Measurements from ENCODE around the gene FRY. TPM values are rescaled to one million over a fixed set of nuclear protein-coding genes. Genes with fewer than 3 reads are reported as not detected.
A peak's percentile ranks its signal among the peaks of the same experiment; 100 is the strongest.

FRY gene
- total and polyA plus RNA-seq, 2 of the 13 experiments (the other 11 are each of a cell fraction or from before 2014, with no cell fraction given) = 8.2 to 13.1 TPM

GRCh38 chr13:32170841-32171240 is 139.3 kb downstream of the FRY start:
- no peak for DNase-seq (ENCODE audit: low spot score)
- no peak for TF ChIP-seq MEIS2 (CRISPR knock-in tag; IDR thresholded peaks at IDR 0.05)
- TF ChIP-seq CEBPB (IDR thresholded peaks at IDR 0.05; ENCODE audit: borderline replicate concordance, low read depth, low read length) = peak; percentile 65
- CTCF ChIA-PET (ENCODE audit: low intra/inter-chr PET ratio, low total read pairs) = no interaction called here
- no peaks in the 10 kb centered on the region for H3K9me3 ChIP-seq (ENCODE audit: low read length)
- H2AFZ ChIP-seq (ENCODE audit: low read length) = no peak overlapping the region
- H3K27me3 ChIP-seq (ENCODE audit: control insufficient read depth in 1 of 2, insufficient read depth in 2 of 2, low read length in 2 of 2) = no peaks in the 10 kb centered on the region
- H3K27ac ChIP-seq (ENCODE audit: extremely low read length, insufficient read depth, low read length) = no peak overlapping the region
- intact Hi-C loops (cut with micrococcal nuclease; ENCODE audit: unreplicated experiment) (no loop called here), in situ Hi-C loops (cut with HindIII; ENCODE audit: extremely low pct_ligation_motif_present, low pct_unique_long_range_greater_than_20kb) (no loop called here)
- no peak overlapping the region for H3K4me3 ChIP-seq (replicated peaks in 1 of 3; ENCODE audit: insufficient read depth in 1 of 3, low read depth in 2 of 3, low read length in 3 of 3)
- ATAC-seq = no peak
- POLR2A ChIA-PET = no interaction called here
- WGBS (ENCODE audit: low lambda C conversion rate) = 94% methylated on average over 4 of the region's 4 CpGs
- H3K4me1 ChIP-seq (ENCODE audit: insufficient read depth, low read length) = peaks cover 33% of the 10 kb centered on the region
- H4K20me1 ChIP-seq (ENCODE audit: insufficient read depth, low read length) = no peaks in the 10 kb centered on the region
- FAIRE-seq = no peak
- no TSS peak for BruUV-seq (replicated peaks)
- peaks cover 3 to 4% of the 10 kb centered on the region in 2 experiments for H3K36me3 ChIP-seq (replicated peaks in 1 of 2; ENCODE audit: control insufficient read depth in 1 of 2, insufficient read depth in 2 of 2, low read length in 2 of 2)
- H3K4me2 ChIP-seq (ENCODE audit: low read depth, low read length) = no peak overlapping the region
- H3K9ac ChIP-seq (ENCODE audit: insufficient read depth, low read depth, low read length) = no peak overlapping the region
- no peaks in the 10 kb centered on the region for H3K79me2 ChIP-seq (ENCODE audit: insufficient read depth, low read length)

DNA sequence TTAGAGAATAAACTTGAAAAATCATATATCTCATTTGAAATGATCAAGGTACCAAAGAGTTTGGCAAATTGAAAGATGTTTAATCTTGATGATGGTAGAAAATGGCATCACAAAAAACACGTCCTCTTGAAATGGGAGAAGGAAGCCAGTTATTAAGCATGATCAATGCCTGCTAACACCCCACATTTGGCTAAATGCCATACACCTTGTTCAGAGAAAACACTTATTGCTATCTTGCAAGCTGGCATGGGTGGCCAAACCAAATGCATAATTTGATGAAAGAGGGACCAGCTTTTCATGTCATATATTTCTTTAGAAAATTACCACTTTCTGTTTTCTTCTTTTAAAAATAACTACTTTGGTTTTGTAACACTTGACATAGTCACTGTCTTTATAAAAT is 142.3 kb downstream of the FRY start:
- FAIRE-seq (no peak), DNase-seq (ENCODE audit: low spot score) (no peak), ATAC-seq (no peak)
- Histone ChIP-seq H3K4me2 (ENCODE audit: low read depth, low read length) (no peak overlapping the region), H3K79me2 (ENCODE audit: insufficient read depth, low read length) (no peaks in the 10 kb centered on the region), H3K4me1 (ENCODE audit: insufficient read depth, low read length) (peaks cover 39% of the 10 kb centered on the region), H4K20me1 (ENCODE audit: insufficient read depth, low read length) (no peaks in the 10 kb centered on the region), H3K9ac (ENCODE audit: insufficient read depth, low read depth, low read length) (no peak overlapping the region), H3K4me3 (replicated peaks in 1 of 3; ENCODE audit: insufficient read depth in 1 of 3, low read depth in 2 of 3, low read length in 3 of 3) (no peak overlapping the region), H3K36me3 (replicated peaks in 1 of 2; ENCODE audit: control insufficient read depth in 1 of 2, insufficient read depth in 2 of 2, low read length in 2 of 2) (peaks cover 7 to 9% of the 10 kb centered on the region in 2 experiments), H3K27me3 (ENCODE audit: control insufficient read depth in 1 of 2, insufficient read depth in 2 of 2, low read length in 2 of 2) (no peaks in the 10 kb centered on the region), H3K9me3 (ENCODE audit: low read length) (no peaks in the 10 kb centered on the region), H2AFZ (ENCODE audit: low read length) (no peak overlapping the region), H3K27ac (ENCODE audit: extremely low read length, insufficient read depth, low read length) (no peak overlapping the region)
- TF ChIP-seq, protein P1, sequence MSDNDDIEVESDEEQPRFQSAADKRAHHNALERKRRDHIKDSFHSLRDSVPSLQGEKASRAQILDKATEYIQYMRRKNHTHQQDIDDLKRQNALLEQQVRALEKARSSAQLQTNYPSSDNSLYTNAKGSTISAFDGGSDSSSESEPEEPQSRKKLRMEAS (IDR thresholded peaks at IDR 0.05) = no peak
- TF ChIP-seq RFX5 (IDR thresholded peaks at IDR 0.05; ENCODE audit: low read depth, low read length) (no peak), MATR3 (CRISPR knock-in tag; IDR thresholded peaks at IDR 0.05) (no peak), EEA1 (CRISPR knock-in tag; IDR thresholded peaks at IDR 0.05; ENCODE audit: borderline replicate concordance) (no peak), BRD4 (CRISPR knock-in tag; IDR thresholded peaks at IDR 0.05) (no peak), RBAK (CRISPR knock-in tag; IDR thresholded peaks at IDR 0.05) (no peak), ZNF382 (CRISPR knock-in tag; IDR thresholded peaks at IDR 0.05; ENCODE audit: borderline replicate concordance) (no peak), KAT7 (CRISPR knock-in tag; IDR thresholded peaks at IDR 0.05; ENCODE audit: borderline replicate concordance) (no peak), CEBPB (IDR thresholded peaks at IDR 0.05; ENCODE audit: borderline replicate concordance, low read depth, low read length) (no peak), ZNF883 (CRISPR knock-in tag; IDR thresholded peaks at IDR 0.05; ENCODE audit: not compliant biosample characterization) (no peak), HDAC1 (CRISPR knock-in tag; IDR thresholded peaks at IDR 0.05) (no peak), ZNF546 (CRISPR knock-in tag; conservative IDR thresholded peaks at IDR 0.05) (no peak), ZBTB3 (CRISPR knock-in tag; IDR thresholded peaks at IDR 0.05; ENCODE audit: borderline replicate concordance, low read depth) (no peak), TBL1XR1 (IDR thresholded peaks at IDR 0.05; ENCODE audit: borderline replicate concordance, low read length, partially characterized antibody) (no peak), ETV6 (CRISPR knock-in tag; conservative IDR thresholded peaks at IDR 0.05) (no peak)
- TF ChIP-seq, protein P2, sequence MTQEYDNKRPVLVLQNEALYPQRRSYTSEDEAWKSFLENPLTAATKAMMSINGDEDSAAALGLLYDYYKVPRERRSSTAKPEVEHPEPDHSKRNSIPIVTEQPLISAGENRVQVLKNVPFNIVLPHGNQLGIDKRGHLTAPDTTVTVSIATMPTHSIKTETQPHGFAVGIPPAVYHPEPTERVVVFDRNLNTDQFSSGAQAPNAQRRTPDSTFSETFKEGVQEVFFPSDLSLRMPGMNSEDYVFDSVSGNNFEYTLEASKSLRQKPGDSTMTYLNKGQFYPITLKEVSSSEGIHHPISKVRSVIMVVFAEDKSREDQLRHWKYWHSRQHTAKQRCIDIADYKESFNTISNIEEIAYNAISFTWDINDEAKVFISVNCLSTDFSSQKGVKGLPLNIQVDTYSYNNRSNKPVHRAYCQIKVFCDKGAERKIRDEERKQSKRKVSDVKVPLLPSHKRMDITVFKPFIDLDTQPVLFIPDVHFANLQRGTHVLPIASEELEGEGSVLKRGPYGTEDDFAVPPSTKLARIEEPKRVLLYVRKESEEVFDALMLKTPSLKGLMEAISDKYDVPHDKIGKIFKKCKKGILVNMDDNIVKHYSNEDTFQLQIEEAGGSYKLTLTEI (CRISPR knock-in tag; conservative IDR thresholded peaks at IDR 0.05) = no peak
- no TSS peak for BruUV-seq (replicated peaks)
- 90% methylated on average over 1 of the region's 1 CpG for WGBS (ENCODE audit: low lambda C conversion rate)
- in situ Hi-C loops (cut with HindIII; ENCODE audit: extremely low pct_ligation_motif_present, low pct_unique_long_range_greater_than_20kb) = no loop called here
- intact Hi-C loops (cut with micrococcal nuclease; ENCODE audit: unreplicated experiment) = no loop called here
- POLR2A ChIA-PET = no interaction called here
- CTCF ChIA-PET (ENCODE audit: low intra/inter-chr PET ratio, low total read pairs) = no interaction called here

Data from HepG2 (cell line).